ENCODE measurements around the gene RPL31.

RPL31 gene

DNA sequence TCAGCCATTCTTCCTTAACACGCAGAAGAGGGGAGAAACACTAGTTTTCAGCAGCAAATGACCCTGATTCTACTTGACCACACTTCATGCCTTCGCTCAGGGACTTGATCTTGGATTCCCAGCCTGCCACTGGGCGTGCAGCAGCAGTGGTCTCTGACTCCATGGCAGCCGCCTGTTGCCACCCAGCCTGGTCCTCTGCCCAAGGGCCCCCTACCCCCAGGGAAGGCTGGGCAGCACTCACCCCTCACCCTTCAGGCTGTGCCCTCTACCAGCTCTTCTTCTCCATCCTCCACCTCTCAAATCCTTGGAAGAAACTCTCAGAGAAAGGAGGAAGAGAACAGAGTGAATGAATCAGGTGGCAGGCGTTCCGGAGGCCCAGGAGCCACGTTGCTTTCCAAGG lies 32.1 kb upstream of the RPL31 start:
- H3K4me1 ChIP-seq (ENCODE audit: low read length): no peaks in the 10 kb centered on the region
- no peaks in the 10 kb centered on the region for H3K9me3 ChIP-seq (replicated peaks; ENCODE audit: insufficient read depth, low read length)
- no peak for TF ChIP-seq EZH2 (optimal IDR thresholded peaks at IDR 0.05; ENCODE audit: low read depth, low read length)
- TF ChIP-seq EZH2phosphoT487 (IDR thresholded peaks at IDR 0.05; ENCODE audit: low read length): no peak
- TF ChIP-seq, protein P1, sequence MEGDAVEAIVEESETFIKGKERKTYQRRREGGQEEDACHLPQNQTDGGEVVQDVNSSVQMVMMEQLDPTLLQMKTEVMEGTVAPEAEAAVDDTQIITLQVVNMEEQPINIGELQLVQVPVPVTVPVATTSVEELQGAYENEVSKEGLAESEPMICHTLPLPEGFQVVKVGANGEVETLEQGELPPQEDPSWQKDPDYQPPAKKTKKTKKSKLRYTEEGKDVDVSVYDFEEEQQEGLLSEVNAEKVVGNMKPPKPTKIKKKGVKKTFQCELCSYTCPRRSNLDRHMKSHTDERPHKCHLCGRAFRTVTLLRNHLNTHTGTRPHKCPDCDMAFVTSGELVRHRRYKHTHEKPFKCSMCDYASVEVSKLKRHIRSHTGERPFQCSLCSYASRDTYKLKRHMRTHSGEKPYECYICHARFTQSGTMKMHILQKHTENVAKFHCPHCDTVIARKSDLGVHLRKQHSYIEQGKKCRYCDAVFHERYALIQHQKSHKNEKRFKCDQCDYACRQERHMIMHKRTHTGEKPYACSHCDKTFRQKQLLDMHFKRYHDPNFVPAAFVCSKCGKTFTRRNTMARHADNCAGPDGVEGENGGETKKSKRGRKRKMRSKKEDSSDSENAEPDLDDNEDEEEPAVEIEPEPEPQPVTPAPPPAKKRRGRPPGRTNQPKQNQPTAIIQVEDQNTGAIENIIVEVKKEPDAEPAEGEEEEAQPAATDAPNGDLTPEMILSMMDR (IDR thresholded peaks at IDR 0.05; ENCODE audit: low read length): no peak
- H3K27ac ChIP-seq (ENCODE audit: low read length): no peak overlapping the region
- no peaks in the 10 kb centered on the region for H3K79me2 ChIP-seq (ENCODE audit: low read length)
- no peaks in the 10 kb centered on the region for H3F3A ChIP-seq (ENCODE audit: insufficient read depth, low read length)
- H3K9ac ChIP-seq (ENCODE audit: low read length): no peak overlapping the region
- no peak overlapping the region for H3K4me2 ChIP-seq (ENCODE audit: low read depth, low read length)
- H3K9me2 ChIP-seq (replicated peaks; ENCODE audit: insufficient read depth, low read length): no peaks in the 10 kb centered on the region
- no peaks in the 10 kb centered on the region for H4K20me1 ChIP-seq (ENCODE audit: insufficient read depth, low read length)
- no peak overlapping the region for H2AFZ ChIP-seq (ENCODE audit: low read length)
- H3K4me3 ChIP-seq (ENCODE audit: low read length): no peak overlapping the region
- no peaks in the 10 kb centered on the region for H3K27me3 ChIP-seq (replicated peaks; ENCODE audit: insufficient read depth, low read length)
- H3K36me3 ChIP-seq (replicated peaks; ENCODE audit: insufficient read depth, low read length): no peaks in the 10 kb centered on the region
- DNase-seq: no peak

DNA sequence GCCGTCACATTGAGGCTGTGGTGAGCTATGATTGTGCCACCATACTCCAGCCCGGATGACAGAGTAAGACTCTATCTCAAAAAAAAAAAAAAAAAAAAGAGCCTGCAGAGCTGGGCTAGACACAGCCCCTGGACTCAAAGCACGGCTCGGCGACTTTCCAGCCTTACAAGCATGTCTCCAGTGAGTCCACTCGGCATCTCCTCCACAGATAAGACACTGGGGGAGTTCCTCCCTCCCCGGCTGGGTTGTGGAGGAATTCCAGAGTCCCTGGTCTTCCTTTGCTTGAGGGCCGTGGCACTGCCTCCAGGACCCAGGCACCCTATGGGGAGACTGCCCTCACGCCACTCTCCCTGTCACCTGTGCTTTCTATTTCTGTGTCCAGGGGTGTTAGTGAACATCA lies 30.9 kb upstream of the RPL31 start:
- H3K9me3 ChIP-seq (replicated peaks; ENCODE audit: insufficient read depth, low read length): no peaks in the 10 kb centered on the region
- H3K4me3 ChIP-seq (ENCODE audit: low read length): no peak overlapping the region
- no peak for TF ChIP-seq EZH2phosphoT487 (IDR thresholded peaks at IDR 0.05; ENCODE audit: low read length)
- TF ChIP-seq EZH2 (optimal IDR thresholded peaks at IDR 0.05; ENCODE audit: low read depth, low read length): no peak
- TF ChIP-seq, protein P1 (IDR thresholded peaks at IDR 0.05; ENCODE audit: low read length): no peak
- no peak overlapping the region for H3K9ac ChIP-seq (ENCODE audit: low read length)
- H4K20me1 ChIP-seq (ENCODE audit: insufficient read depth, low read length): no peaks in the 10 kb centered on the region
- H2AFZ ChIP-seq (ENCODE audit: low read length): no peak overlapping the region
- no peaks in the 10 kb centered on the region for H3K9me2 ChIP-seq (replicated peaks; ENCODE audit: insufficient read depth, low read length)
- H3K36me3 ChIP-seq (replicated peaks; ENCODE audit: insufficient read depth, low read length): no peaks in the 10 kb centered on the region
- no peak for DNase-seq
- no peaks in the 10 kb centered on the region for H3K27me3 ChIP-seq (replicated peaks; ENCODE audit: insufficient read depth, low read length)
- H3F3A ChIP-seq (ENCODE audit: insufficient read depth, low read length): no peaks in the 10 kb centered on the region
- no peaks in the 10 kb centered on the region for H3K79me2 ChIP-seq (ENCODE audit: low read length)
- H3K4me2 ChIP-seq (ENCODE audit: low read depth, low read length): no peak overlapping the region
- H3K4me1 ChIP-seq (ENCODE audit: low read length): no peaks in the 10 kb centered on the region
- H3K27ac ChIP-seq (ENCODE audit: low read length): no peak overlapping the region

DNA sequence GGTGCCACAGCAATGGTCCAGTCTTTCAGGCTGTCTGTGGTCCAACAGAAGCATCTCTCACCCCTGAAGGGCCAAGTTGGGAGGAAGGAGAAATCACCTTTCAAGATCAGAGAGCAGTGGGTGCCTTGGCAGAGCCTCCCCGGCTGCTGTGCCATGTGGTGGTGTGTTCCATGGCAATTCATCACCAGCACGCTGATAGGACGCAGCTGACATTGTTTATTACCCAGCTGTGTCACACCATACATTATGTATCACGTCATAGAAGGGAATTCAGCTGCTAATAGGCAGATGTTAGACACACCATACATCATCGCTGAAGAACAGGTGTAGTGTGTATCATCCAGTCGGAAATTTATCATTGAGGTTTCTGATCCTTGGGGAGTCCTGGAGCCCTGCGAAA lies 29.6 kb upstream of the RPL31 start:
- no peaks in the 10 kb centered on the region for H3K9me2 ChIP-seq (replicated peaks; ENCODE audit: insufficient read depth, low read length)
- TF ChIP-seq EZH2 (optimal IDR thresholded peaks at IDR 0.05; ENCODE audit: low read depth, low read length): no peak
- TF ChIP-seq, protein P1 (IDR thresholded peaks at IDR 0.05; ENCODE audit: low read length): no peak
- TF ChIP-seq EZH2phosphoT487 (IDR thresholded peaks at IDR 0.05; ENCODE audit: low read length): no peak
- no peaks in the 10 kb centered on the region for H3F3A ChIP-seq (ENCODE audit: insufficient read depth, low read length)
- H3K27ac ChIP-seq (ENCODE audit: low read length): no peak overlapping the region
- DNase-seq: no peak
- H3K4me2 ChIP-seq (ENCODE audit: low read depth, low read length): no peak overlapping the region
- no peaks in the 10 kb centered on the region for H3K4me1 ChIP-seq (ENCODE audit: low read length)
- no peaks in the 10 kb centered on the region for H3K36me3 ChIP-seq (replicated peaks; ENCODE audit: insufficient read depth, low read length)
- H3K9ac ChIP-seq (ENCODE audit: low read length): no peak overlapping the region
- no peaks in the 10 kb centered on the region for H3K9me3 ChIP-seq (replicated peaks; ENCODE audit: insufficient read depth, low read length)
- no peaks in the 10 kb centered on the region for H3K27me3 ChIP-seq (replicated peaks; ENCODE audit: insufficient read depth, low read length)
- no peaks in the 10 kb centered on the region for H4K20me1 ChIP-seq (ENCODE audit: insufficient read depth, low read length)
- no peak overlapping the region for H2AFZ ChIP-seq (ENCODE audit: low read length)
- H3K4me3 ChIP-seq (ENCODE audit: low read length): no peak overlapping the region
- no peaks in the 10 kb centered on the region for H3K79me2 ChIP-seq (ENCODE audit: low read length)

All from MM.1S (cell line).